OCI-M2 (cell line): ENCODE measurements around the gene GRK3.
"Not testable (repeated sequence)": the region's sequence is repeated elsewhere in the genome, so short reads cannot be mapped to it uniquely, and the experiment has no call there.

Experiments
- DNase-seq: peaks from one replicate; lab custom pipeline; 2025; ENCODE audit not compliant: unreplicated experiment; lab: John Stamatoyannopoulos, UW

Gene GRK3

DNA sequence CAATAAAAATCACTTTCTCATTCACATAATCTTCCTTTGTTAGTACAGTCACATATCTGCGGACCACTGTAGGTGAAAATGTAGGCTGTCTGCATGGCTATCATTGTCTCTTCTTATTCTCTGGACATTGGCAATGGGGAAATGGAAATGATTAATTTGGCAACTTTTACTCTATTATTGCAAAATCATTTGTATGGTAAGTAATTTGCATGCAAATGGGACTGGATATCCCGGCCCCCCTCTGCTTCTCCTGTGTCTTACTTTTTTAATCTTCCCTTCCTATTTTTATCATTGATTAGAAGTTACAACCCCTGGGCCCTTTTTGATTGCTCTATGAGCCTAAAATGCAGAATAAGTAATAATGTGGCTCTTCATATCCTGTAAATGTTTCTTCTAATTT, 6.0 kb downstream of the GRK3 start:
- no peak for DNase-seq

DNA sequence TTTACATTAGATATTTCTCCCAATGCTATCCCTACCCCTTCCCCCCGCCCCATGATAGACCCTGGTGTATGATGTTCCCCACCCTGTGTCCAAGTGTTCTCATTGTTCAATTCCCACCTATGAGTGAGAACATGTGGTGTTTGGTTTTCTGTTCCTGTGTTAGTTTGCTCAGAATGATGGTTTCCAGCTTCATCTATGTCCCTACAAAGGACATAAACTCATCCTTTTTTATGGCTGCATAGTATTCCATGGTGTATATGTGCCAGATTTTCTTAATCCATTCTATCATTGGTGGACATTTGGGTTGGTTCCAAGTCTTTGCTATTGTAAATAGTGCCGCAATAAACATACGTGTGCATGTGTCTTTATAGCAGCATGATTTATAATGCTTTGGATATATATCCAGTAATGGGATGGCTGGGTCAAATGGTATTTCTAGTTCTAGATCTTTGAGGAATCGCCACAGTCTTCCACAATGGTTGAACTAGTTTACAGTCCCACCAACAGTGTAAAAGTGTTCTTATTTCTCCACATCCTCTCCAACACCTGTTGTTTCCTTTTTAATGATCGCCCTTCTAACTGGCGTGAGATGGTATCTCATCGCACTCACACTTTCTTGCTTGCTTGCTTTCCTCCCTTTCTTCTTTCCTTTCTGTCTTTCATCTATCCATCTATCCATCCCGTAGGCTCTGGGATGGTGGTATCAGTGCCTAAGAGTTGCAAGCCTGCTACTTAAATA, 7.7 kb downstream of the GRK3 start:
- not testable (repeated sequence) for DNase-seq

DNA sequence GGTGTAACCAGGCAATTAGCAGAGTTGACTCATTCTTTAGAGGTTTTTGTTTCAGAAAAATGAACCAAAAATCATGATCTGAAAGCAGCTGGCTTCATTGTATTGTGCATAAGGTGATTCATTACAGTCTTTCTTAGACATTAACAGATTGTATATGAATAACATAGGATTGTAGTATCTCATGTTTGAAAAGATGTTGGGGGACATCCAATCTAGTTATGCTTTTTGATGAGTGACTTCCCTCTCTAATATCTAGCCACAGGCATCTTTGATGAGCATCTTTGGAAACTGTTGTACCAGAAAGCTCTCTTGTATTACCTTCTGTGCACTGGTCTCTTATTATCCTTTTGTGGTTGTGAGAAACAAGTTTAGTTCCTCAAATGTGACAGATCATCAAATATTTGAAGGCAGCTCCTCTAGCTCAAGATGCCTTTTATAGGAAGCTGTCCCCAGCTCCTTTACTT, 8.3 kb downstream of the GRK3 start:
- DNase-seq = no peak

DNA sequence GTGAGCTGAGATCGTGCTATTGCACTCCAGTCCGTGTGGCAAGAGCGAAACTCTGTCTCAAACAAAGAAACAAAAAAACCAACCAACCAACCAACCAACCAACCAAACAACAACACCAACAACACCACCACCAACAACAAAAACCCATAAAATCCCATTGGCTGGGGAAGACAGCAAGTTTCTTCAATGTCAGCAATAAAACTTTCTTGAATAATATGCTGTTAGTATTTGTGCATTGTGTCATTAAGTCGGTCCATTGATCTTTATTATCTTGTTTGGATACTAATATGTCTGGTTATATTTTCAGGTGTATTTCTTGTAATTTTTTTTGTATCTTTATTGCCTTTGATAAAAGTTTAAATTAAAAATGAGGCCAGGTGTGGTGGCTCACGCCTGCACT, 9.4 kb downstream of the GRK3 start:
- no peak for DNase-seq

DNA sequence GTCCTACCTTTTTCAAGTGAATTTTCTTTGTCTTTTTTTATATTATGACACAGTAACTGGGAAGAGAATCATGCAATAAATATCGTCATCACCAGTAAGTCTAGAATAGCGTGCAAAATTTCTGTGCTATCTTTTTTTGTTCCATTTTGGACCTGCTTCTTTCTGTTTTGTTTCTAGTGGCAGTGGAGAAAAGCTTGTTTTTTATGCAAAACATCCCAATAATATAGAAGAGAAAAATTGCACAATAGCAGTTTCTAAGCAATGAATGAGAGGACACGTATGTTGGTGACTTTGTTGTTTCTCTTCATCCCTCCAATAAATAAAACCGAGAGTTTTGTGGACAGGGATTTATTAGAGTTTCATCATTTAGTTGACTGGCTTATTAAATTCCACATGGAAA, 10.3 kb downstream of the GRK3 start:
- DNase-seq = no peak

DNA sequence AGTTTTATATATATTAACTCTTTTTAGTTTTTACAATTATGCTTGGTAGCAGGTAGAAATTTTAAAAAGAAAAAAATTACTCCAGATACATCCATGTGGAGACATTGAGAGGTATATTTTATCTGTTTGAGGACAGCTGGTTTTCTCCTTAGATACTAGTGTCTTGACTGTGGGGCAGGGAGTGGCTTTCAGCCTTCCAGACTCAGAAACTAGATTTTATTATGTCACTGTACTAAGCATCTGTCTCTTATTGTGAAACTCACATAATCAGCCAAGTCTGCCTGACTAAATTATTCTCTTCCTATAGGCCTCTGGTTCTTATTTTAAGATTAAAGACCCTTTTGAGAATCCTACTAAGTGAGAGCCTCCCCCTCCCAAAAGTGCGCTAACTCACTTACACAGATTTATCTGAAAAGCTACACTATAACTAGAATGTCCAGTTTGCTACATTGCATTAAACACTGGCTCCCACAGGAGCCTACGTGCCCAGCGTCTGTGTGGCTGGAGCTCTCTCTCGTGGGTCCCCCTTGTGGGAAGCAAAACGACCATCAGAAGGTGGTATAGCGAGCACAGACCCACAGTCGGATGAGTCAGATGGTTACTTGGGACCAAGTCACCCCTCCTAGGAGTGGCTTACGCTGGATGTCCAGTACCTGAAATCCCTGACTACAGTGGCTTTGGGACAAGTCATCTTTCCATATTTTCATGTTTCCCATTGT, 11.4 kb downstream of the GRK3 start:
- DNase-seq = not testable (repeated sequence)

DNA sequence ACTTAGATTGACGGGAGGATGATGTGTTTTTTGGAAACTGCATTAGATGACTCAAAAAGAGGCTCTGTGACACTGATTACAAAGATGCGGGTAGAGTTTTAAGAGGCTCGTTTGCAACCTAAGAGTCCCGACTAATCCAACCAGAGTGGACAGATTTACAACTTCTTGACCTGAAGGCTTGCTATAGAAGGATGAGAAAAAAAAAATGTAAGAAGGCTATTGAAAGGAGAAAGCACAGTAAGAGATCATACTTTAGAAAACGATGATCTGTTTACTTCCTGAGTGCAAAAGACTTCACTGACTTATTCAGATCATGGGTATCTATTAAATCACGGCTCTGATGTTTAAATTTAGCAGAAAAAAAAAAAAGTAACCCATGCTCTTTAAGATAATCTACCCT, 17.0 kb downstream of the GRK3 start:
- DNase-seq = not testable (repeated sequence)

DNA sequence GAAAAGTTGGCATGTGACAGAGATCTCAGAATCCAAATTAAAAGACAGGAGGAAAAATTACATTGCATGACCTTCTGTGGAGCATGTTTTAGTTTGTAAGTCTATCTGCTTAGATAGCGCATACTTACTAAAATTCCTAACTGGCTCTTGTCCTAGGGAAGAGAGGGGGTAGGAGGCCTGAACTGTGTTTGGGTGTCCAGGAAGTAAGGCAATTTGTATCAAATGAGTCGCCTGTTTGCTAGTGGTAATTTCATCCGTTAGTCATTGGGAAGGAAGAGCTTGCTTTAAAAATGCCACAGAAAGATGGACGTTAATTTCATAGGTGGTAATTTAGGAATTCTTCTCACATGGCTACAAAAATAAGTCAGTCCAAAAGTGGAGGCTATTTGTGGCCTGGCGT, 18.5 kb downstream of the GRK3 start:
- DNase-seq = no peak

DNA sequence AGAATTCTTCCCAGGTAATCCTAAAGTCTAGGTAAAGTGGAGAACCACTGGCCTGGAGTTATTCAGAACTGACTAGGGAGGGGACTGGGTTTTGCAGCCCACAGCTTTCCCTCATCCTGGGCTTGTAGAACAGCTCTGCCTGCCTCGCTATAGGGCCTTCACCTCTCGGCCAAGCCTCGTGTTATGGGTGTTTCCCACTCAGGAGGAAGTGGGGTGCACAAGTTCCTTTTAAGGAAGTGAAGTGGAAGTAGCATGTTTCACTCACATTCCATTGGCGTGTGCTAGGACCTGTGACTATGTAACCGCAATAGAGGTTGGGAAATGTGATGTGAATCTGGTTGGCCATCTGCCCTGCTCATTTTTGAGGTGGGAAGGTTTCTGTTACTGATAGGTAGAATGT, 20.5 kb downstream of the GRK3 start:
- not testable (repeated sequence) for DNase-seq

DNA sequence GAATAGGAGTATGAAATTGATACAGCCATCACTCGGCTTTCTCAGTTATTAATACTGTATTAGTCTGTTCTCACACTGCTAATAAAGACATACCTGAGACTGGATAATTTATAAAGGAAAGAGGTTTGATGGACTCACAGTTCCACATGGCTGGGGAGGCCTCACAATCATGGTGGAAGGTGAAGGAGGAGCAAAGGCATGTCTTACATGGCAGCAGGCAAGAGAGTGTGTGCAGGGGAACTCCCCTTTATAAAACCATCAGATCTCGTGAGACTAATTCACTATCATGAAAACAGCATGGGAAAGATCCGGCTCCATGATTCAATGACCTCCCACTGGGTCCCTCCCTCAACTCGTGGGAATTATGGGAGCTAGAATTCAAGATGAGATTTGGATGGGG, 25.2 kb downstream of the GRK3 start:
- DNase-seq = not testable (repeated sequence)

DNA sequence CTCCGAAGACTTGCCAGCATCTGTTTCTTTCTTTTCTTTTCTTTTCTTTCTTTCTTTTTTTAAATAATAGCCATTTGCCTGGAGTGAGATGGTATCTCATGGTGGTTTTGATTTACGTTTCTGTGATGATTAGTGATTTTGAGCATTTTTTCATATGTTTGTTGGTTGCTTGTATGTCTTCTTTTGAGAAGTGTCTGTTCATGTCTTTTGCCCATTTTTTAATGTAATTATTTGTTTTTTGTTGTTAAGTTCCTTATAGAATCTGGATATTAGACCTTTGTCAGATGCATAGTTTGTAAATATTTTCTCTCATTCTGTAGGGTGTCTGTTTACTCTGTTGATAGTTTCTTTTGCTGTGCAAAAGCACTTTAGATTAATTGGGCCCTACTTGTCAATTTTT, 28.8 kb downstream of the GRK3 start:
- not testable (repeated sequence) for DNase-seq

DNA sequence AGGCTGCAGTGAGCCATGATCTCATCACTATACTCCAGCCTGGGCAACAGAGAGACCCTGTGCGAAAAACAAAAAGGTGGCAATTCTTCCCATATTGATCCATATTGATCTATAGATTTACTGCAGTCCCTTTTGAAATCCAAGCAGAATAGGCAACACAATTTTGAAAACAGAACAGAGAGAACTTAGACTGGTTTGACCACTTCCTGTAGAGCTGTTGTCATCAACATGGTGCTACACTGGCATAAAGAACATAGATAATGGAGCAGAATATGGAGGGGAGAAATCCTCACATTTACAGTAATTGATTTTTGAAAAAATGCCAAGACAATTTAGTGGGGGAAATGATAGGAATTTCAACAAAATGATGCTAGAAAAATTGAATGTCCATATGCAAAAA, 34.1 kb downstream of the GRK3 start:
- DNase-seq = no peak

DNA sequence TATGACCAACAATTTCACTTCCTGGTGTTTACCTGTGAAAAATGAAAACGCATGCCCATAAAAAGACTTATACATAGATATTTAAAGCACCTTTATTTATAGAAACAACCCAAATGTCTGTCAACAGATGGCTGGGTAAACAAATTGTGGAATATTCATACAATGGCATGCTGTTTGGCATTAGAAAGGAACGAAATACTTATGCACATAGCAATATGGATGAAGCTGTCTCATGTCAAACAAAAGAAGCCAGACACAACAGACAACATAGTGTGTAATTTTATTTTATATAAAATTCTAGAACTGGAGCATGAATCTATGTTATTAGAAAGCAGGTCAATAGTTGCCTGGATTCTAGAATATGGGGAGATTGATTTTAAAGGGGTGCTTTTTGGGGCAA, 38.0 kb downstream of the GRK3 start:
- no peak for DNase-seq

DNA sequence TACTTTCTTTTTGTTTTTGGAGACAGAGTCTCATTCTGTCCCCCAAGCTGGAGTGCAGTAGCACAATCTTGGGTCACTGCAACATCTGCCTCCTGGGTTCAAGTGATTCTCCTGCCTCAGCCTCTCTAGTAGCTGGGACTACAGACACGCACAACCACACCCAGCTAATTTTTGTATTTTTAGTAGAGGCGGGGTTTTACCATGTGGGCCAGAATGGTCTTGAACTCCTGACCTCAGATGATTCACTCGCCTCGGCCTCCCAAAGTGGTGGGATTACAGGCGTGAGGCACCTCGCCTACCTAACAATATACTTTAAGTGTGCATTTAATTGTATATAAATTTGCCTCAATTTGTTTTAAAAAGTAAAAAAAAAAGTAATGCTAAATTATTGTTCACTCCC, 38.4 kb downstream of the GRK3 start:
- no peak for DNase-seq

DNA sequence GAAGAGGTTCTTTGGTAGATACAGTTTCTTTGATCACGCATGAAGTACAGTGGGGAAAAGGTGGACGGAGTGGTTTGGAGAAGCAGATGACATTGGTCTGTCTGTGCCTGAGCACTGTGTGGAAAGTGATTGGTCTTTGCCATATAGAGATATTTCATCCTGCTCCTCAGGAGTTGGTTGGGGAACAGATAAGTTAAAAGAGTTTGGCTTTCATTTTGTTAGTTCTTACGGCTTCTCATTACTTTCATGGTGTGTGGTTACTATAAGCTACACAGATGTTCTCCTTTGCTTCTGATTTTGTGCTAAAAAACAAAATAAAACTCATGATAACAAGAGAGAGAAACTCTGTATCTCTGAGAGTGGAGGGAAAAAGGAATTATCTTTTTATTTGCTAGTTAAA, 40.7 kb downstream of the GRK3 start:
- not testable (repeated sequence) for DNase-seq

DNA sequence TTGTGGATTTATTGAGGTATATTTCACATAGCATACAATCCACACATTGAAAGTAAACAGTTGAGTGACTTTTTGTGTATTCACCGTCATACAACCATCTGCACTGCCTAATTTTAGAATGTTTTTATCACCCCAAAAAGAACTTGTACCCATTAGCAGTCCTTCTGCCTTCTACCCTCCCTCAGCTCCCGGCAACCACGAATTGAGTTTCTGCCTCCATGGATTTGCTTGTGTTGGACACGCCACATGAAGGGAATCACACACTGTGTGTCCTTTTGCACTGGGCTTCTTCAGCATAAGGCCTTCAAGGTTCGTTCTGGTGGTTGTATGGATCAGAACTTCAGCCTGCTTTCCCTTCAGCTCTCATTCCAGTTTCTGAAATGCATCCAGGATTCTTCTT, 41.1 kb downstream of the GRK3 start:
- DNase-seq = not testable (repeated sequence)

DNA sequence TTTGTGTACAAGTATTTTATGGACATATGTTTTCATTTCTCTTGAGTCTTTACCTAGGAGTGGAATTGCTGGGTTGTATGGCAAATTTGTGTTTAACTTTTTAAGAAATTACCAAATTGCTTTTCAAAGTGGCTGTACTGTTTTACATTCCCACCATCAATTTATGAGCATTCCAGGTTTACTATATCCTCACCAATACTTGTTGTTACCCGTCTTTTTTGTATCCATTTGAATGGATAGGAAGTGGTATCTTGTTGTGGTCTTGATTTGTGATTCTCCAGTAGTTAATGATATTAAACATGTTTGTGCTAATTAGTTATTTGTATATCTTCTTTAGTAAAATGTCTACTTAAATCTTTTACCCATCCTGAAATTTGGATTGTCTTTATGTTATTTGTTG, 46.8 kb downstream of the GRK3 start:
- not testable (repeated sequence) for DNase-seq

DNA sequence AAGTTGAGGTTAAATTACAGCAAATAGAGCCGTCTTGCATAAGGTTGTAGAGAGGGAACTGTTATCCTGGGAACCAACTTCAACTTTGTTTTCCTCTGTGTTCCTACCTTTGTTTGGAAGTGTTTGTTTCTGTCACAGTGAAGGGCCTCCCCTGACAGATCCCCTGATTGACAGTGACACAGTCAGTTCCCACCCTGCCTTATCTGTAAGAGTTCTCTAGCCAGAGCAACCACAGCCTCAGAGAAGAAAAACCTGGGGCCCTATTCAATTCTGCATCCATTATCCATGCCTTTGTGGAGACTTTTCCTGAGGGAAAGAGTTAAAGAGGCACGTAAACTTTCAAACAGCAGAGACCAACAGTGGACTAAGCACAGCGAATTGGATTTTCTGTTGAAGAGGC, 48.7 kb downstream of the GRK3 start:
- DNase-seq = not testable (repeated sequence)

DNA sequence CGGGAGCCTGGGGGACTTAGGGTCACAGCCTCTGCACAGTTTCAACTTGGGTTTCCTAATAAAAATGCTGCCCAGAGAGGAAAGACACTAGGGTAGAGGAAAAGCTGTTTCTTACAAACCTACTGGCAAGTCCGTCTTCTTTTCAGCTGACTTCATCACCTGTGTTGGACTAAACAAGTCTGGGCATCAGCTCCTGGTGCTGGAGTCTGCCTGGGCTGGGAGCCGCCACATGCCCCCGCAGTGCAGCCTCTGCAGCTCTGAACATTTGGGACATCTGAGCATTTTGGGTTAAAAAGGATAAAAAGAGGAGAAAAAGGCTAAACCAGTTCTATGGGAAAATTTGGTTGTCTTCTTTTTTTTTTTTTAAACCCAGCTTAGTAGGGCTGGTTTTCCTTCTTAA, 49.1 kb downstream of the GRK3 start:
- not testable (repeated sequence) for DNase-seq

DNA sequence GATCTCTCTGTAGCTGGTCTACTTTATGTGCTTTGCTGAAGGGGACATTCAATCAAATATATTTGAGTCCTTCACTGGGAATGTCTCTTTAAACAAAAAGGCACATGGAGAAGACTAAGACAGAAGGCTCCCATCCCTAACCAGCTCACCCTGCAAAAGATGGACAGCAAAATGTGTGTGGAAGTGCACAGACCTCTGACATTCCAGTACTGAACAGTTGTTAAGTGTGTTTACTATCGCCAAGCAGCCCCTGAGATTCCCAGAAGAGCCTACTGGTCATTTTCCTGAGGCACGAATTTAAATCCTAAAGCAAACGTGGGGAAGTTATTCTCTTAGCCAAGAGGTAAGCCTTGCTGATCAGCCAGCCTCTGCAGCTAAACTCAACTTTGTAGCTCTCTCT, 50.3 kb downstream of the GRK3 start:
- DNase-seq = not testable (repeated sequence)

DNA sequence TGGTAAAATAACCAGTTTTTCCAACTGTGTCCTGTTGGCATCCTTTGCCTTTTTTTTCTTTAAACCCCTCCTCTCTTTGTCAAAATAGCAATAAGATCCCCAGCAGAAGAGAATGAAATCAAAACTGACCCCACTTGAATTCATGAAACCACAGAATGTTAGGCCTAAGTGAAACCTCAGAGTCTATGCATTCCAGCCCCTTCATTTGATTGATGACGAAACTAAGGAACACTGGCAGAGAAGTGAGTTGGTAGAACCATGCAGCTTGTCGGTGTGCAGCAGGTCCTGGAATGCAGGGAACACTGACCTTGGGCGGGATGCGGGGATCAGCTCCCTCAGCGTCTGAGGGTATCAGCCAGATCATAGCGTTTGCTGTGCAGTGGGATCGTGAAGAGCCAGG, 57.5 kb downstream of the GRK3 start:
- DNase-seq = no peak

DNA sequence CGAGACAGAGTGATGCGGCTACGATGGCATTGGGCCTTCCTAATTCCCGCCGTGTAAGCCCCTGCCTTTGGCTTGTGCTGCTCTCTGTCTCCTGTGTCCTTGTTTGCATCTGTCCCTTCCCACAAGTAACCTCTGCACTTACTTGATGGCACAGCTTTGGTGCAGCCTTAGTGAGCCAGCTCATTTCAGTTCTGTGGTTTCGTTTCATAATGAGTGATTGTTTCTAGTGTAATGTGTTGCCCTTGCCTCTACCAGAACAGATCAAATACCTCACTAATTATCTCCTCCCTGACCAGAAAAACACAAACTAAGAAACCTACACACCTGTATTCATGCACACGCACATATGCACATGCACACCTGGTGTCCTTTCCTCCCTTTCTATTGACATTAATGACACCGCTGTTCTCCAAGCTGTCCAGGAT, 58.8 kb downstream of the GRK3 start:
- DNase-seq = no peak

DNA sequence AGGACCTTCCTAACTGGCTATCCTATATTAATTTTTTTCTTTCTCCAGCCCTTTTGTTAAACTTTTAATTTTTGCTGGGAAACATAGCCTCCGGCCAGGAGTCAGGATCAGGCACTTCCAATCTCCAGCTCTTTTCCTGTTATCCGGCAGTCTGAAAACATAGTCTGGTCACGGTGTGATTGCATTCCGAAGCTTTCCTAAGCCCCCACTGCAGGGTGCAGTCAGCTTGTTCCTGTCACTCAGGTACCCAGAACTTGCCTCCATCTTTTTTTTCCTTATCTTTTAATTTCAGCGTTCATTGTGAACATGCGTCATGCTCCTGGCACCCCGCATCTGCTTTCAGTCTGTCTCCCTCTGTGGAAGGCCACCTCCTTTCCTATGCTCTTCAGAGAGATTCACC, 59.4 kb downstream of the GRK3 start:
- DNase-seq = no peak
